ENCODE results near the gene SDHAF3.
"Not testable (repeated sequence)": the region's sequence is repeated elsewhere in the genome, so short reads cannot be mapped to it uniquely, and the experiment has no call there.

DNA sequence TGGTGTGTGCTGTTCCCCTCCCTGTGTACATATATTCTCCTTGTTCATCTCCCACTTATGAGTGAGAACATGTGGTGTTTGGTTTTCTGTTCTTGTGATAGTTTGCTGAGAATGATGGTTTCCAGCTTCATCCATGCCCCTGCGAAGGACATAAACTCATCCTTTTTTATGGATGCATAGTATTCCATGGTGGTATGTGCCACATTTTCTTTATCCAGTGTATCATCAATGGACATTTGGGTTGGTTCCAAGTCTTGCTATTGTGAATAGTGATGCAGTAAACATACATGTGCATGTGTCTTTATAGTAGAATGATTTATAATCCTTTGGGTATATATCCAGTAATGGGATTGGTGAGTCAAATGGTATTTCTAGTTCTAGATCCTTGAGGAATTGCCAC is 44.1 kb downstream of the SDHAF3 start:
- TF ChIP-seq POLR2AphosphoS5, CTCF (IDR thresholded peaks at IDR 0.05): not testable (repeated sequence)
